Suprapubic skin (tissue), 4 donors: ENCODE data around the gene WDR26. TPM values are rescaled to one million over a fixed set of nuclear protein-coding genes. Genes with fewer than 3 reads are reported as not detected.
"Not testable (repeated sequence)": the region's sequence is repeated elsewhere in the genome, so short reads cannot be mapped to it uniquely, and the experiment has no call there.

ENCODE experiments used
- DNase-seq, 2 donors: peaks; one replicate each; pipeline ENCODE4 v3.0.0-alpha.2; 2019; ENCODE audit warnings: low spot score in 2 of 2
- H3K27ac ChIP-seq: fragments of 200-600 bp; sonication (generic); one replicate; pipeline ENCODE4 v1.5.1; 2019
- H3K27me3 ChIP-seq: fragments of 200-600 bp; sonication (generic); one replicate; pipeline ENCODE4 v1.5.1; 2019
- H3K36me3 ChIP-seq: fragments of 200-600 bp; sonication (generic); one replicate; pipeline ENCODE4 v1.5.1; 2019
- H3K4me1 ChIP-seq: fragments of 200-600 bp; sonication (generic); one replicate; pipeline ENCODE4 v1.5.1; 2019
- H3K4me3 ChIP-seq: fragments of 200-600 bp; sonication (generic); one replicate; pipeline ENCODE4 v1.5.1; 2019; ENCODE audit warnings: mild to moderate bottlenecking
- H3K9me3 ChIP-seq: fragments of 200-600 bp; sonication (generic); one replicate; pipeline ENCODE4 v1.5.1; 2019
- EP300 ChIP-seq: sonication (generic); formaldehyde crosslinking; IDR thresholded peaks from one replicate; pipeline ENCODE4 v1.6.1; 2017; ENCODE audit warnings: antibody characterized with exemption
- POLR2A ChIP-seq, 2 donors: fragments of 450-650 bp; IDR thresholded peaks; one replicate each; pipeline ENCODE4 v1.6.1; 2017; ENCODE audit warnings: antibody characterized with exemption in 2 of 2, mild to moderate bottlenecking in 2 of 2, moderate library complexity in 2 of 2
- POLR2AphosphoS5 ChIP-seq, 3 donors: sonication (generic); formaldehyde crosslinking; IDR thresholded peaks; one replicate each; pipeline ENCODE4 v1.6.1; 2017; ENCODE audit warnings: antibody characterized with exemption in 3 of 3
- WGBS: methylation state at CpG from one replicate; pipeline ENCODE4 v1.1.5; 2018; 5-methylcytosine and 5-hydroxymethylcytosine counted together
- total RNA-seq, 4 donors: library from RNA; depleted of rRNA; stranded (reverse); fragments of >200 nt; gene quantifications; one replicate each; pipeline ENCODE4 v1.1.0, GENCODE V29; 2016
- TF ChIP-seq, protein P1 (sequence below), 2 donors: fragments of 200-600 bp in 1 of 2; fragments of 450-650 bp in 1 of 2; sonication (generic) in 1 of 2; IDR thresholded peaks; one replicate each; pipeline ENCODE4 v1.5.1; 2016 to 2019; ENCODE audit warnings: antibody characterized with exemption in 2 of 2, mild to moderate bottlenecking in 1 of 2, moderate library complexity in 1 of 2

The WDR26 gene
- total RNA-seq, 4 donors from 2014 or later: 92.4 to 174 (median 111) TPM

DNA sequence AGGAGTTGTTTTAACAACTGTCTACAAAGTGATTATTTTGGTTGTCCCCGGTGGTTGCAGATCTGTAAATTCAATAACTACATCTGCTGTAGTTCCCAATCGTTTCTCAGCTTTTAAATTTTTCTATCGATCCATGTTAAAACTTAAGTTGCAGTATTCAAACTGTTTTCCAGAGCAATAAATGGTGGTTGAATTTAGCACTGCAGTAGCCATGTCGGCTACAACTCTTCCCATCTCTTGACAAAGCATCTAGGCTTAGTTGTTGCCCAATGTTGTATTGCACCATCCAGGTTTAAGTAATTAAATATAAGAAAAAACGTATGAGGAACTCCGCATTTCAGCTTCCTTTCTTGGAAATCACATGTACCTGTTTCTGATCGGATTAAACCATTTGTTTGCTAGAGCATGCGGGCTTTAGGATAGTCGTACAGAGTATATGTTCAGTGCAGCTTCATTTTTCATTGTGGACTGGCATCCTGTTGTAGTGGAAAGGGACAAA lies 76.9 kb downstream of the WDR26 start:
- Histone ChIP-seq H3K36me3 (no peaks in the 10 kb centered on the region), H3K4me1 (peaks cover 28% of the 10 kb centered on the region), H3K27ac (peak overlapping the region; percentile 96), H3K27me3 (no peaks in the 10 kb centered on the region), H3K4me3 (peak overlapping the region; percentile 94), H3K9me3 (no peaks in the 10 kb centered on the region)
- WGBS: 10% methylated on average over 9 of the region's 9 CpGs
- DNase-seq: no peak
- TF ChIP-seq POLR2AphosphoS5 (IDR thresholded peaks at IDR 0.05) (peak in 1 of 3 donors; percentile 16), EP300 (no peak)
- TF ChIP-seq, protein P1, sequence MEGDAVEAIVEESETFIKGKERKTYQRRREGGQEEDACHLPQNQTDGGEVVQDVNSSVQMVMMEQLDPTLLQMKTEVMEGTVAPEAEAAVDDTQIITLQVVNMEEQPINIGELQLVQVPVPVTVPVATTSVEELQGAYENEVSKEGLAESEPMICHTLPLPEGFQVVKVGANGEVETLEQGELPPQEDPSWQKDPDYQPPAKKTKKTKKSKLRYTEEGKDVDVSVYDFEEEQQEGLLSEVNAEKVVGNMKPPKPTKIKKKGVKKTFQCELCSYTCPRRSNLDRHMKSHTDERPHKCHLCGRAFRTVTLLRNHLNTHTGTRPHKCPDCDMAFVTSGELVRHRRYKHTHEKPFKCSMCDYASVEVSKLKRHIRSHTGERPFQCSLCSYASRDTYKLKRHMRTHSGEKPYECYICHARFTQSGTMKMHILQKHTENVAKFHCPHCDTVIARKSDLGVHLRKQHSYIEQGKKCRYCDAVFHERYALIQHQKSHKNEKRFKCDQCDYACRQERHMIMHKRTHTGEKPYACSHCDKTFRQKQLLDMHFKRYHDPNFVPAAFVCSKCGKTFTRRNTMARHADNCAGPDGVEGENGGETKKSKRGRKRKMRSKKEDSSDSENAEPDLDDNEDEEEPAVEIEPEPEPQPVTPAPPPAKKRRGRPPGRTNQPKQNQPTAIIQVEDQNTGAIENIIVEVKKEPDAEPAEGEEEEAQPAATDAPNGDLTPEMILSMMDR (IDR thresholded peaks at IDR 0.05): peak in 1 of 2 donors; percentile 4

DNA sequence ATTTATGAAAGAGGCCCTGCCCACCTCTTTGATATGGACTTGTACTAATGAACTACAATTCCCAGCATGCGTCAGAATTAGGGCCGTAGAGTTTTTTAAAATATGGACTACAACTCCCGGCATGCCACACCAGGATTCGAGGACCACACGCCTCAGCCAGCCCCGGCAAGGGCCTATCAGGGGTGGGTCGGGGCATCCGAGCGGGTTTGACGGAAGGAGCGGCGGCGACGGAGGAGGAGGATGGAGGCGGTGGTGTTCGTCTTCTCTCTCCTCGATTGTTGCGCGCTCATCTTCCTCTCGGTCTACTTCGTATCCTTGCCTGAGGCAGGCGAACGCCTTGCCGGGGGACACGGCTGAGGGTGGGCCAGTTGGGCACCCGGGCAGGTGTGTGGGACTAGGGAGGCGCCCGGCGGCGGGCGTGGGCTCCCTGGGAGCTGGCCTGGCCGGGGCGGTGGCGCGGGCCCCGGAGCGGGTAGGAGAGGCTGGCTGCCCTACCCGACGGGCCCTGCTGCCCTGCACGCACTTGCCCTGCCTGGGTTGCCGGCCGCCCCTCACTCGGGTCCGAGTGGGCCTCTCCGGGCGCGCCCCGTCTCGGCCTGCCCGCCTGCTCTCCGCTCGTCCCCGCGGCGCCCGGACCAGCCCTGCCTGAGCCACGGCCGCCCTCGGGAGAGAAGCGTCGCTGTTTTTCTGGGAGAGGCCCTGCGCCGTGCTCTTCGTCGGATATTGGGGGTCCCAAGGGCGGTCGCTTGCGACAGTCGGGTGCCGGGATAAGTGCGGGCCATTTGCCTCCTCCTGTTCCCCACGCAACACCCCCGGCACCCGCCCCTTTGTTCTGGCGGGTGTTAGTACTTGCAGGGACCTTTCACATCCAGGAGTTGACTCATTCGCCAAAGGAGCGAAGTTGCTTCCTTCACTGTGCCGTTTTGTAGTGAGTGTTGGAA lies 77.6 kb downstream of the WDR26 start, which contains the start of gene CNIH4:
TSS of gene CNIH4 (plus strand) at position 195 of the 941 bp plus-strand sequence. CDS start at position 241, 46 bp downstream.
- Histone ChIP-seq H3K9me3 (no peaks in the 10 kb centered on the region), H3K27me3 (no peaks in the 10 kb centered on the region), H3K27ac (peak within 1 kb of the TSS; percentile 96), H3K4me1 (peaks cover 28% of the 10 kb centered on the region), H3K4me3 (peak within 1 kb of the TSS; percentile 94), H3K36me3 (no peaks in the 10 kb centered on the region)
- peak; percentile 93 to 94 for DNase-seq
- TF ChIP-seq POLR2A (IDR thresholded peaks at IDR 0.05): peak in 1 of 2 donors; percentile 81
- TF ChIP-seq POLR2AphosphoS5 (IDR thresholded peaks at IDR 0.05): peak in 2 of 3 donors; percentile 71 to 84
- TF ChIP-seq, protein P1 (IDR thresholded peaks at IDR 0.05): no peak
- under 1% methylated on average over 28 of the region's 78 CpGs for WGBS

DNA sequence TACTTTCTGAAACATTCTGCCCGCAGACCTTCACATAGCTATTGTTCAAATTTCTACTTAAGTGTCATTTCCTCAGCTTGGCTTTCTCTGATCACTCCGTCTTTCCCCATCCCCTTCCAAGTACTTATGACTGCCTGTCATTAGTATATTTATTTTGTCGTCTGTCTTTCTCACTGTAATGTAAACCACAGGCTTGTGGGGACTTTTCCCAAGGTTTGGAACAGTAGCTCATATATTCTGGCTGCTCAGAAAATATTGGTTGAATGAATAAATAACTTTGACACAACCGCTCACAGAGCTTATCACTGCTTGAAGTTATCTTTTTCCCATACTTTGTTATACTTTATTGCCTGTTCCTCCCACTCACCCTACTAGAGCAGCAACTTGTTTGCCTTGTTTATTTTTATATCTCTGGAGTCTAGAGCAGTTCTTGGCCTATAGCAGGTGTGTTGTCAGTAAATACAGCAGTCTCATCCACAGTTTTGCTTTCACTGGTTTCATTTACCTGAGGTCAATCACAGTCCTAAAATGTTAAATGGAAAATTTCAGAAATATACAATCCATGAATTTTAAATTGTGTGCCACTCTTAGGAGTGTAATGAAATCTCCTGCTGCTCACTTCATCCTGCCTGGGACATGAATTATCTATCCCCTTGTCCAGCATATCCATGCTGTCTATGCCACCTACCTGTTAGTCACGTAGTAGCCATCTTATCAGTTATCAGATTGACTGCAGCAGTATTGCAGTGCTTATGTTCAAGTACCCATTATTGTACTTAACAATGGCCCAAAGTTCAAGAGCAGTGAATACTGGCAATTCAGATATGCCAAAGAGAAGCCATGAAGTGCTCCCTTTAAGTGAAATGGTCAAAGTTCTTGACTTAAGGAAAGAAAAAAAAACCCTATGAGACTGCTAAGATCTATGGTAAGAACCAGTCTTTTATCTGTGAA lies 80.3 kb downstream of the WDR26 start:
- Histone ChIP-seq H3K9me3 (no peaks in the 10 kb centered on the region), H3K36me3 (no peaks in the 10 kb centered on the region), H3K27me3 (no peaks in the 10 kb centered on the region), H3K4me3 (no peak overlapping the region), H3K4me1 (peaks cover 19% of the 10 kb centered on the region), H3K27ac (no peak overlapping the region)
- TF ChIP-seq EP300: no peak
- TF ChIP-seq, protein P1 (IDR thresholded peaks at IDR 0.05): no peak
- no peak for TF ChIP-seq POLR2AphosphoS5 (IDR thresholded peaks at IDR 0.05)
- 79% methylated on average over 5 of the region's 5 CpGs for WGBS
- DNase-seq: no peak

DNA sequence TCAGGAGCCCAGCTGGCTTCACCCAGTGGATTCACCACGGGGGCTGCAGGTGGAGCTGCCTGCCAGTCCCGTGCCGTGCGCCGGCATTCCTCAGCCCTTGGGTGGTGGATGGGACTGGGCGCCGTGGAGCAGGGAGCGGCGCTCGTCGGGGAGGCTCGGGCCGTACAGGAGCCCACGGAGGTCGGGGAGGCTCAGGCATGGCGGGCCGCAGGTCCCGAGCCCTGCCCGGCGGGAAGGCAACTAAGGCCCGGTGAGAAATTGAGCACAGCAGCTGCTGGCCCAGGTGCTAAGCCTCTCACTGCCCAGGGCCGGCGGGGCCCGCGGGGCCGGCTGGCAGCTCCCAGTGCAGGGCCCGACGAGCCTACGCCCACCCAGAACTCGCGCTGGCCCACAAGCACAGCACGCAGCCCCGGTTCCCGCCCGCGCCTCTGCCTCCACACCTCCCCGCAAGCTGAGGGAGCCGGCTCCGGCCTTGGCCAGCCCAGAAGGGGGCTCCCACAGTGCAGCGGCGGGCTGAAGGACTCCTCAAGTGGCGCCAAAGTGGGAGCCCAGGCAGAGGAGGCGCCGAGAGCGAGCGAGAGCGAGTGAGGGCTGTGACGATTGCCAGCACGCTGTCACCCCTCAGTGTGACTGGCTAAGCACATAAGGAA lies 82.0 kb downstream of the WDR26 start:
- H3K9me3 ChIP-seq, H3K4me3 ChIP-seq, H3K27me3 ChIP-seq, H3K36me3 ChIP-seq, H3K4me1 ChIP-seq, DNase-seq, H3K27ac ChIP-seq: not testable (repeated sequence)
- 93% methylated on average over 33 of the region's 49 CpGs for WGBS

DNA sequence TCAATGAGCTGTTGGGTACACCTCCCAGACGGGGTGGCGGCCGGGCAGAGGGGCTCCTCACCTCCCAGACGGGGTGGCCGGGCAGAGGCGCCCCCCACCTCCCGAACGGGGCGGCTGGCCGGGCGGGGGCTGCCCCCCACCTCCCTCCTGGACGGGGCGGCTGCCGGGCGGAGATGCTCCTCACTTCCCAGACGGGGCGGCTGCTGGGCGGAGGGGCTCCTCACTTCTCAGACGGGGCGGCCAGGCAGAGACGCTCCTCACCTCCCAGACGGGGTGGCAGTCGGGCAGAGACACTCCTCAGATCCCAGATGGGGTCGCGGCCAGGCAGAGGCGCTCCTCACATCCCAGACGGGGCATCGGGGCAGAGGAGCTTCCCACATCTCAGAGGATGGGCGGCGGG lies 84.9 kb downstream of the WDR26 start:
- not testable (repeated sequence) for H3K36me3 ChIP-seq, DNase-seq, H3K4me3 ChIP-seq, H3K27ac ChIP-seq, H3K9me3 ChIP-seq, H3K4me1 ChIP-seq, H3K27me3 ChIP-seq
- WGBS: 95% methylated on average over 6 of the region's 30 CpGs
